HEK293 (cell line): ENCODE measurements around the gene RPS6KA1.

Experiments
- CTCF ChIA-PET: fragments of 350-600 bp; formaldehyde crosslinking; extraction: SDS; loops from one replicate; lab custom pipeline; 2021; ENCODE audit warnings: antibody characterized with exemption; lab: Yijun Ruan, JAX
- POLR2A ChIA-PET: fragments of 300-600 bp; formaldehyde crosslinking; extraction: SDS; loops from one replicate; lab custom pipeline; 2020; ENCODE audit warnings: antibody characterized with exemption, inconsistent platforms; lab: Yijun Ruan, JAX
- H3K27ac ChIP-seq: fragments of 200-500 bp; sonication (Bioruptor generic); 2 replicates; pipeline ENCODE4 v1.5.1; 2014; ENCODE audit warnings: low read depth, low read length, control low read depth, inconsistent platforms; ENCODE audit errors: extremely low read depth
- H3K36me3 ChIP-seq, 2 experiments: fragments of 200-500 bp in 1 of 2; sonication (Bioruptor generic) in 1 of 2; 1 replicate in 1 of 2; 2 replicates in 1 of 2; pipeline ENCODE4 v1.5.1; 2014 to 2017; ENCODE audit warnings: inconsistent platforms in 2 of 2, low read length in 2 of 2; ENCODE audit not compliant: control insufficient read depth in 2 of 2, insufficient read depth in 1 of 2
- H3K4me1 ChIP-seq: fragments of 200-500 bp; sonication (Bioruptor generic); 2 replicates; pipeline ENCODE4 v1.5.1; 2014; ENCODE audit warnings: mild to moderate bottlenecking, low read length, inconsistent platforms; ENCODE audit not compliant: control insufficient read depth, insufficient read depth
- H3K4me3 ChIP-seq: 2 replicates; pipeline ENCODE4 v1.5.1; 2011; ENCODE audit warnings: low read depth, mild to moderate bottlenecking, control low read depth, low read length, moderate library complexity
- H3K9me3 ChIP-seq: fragments of 200-500 bp; sonication (Bioruptor generic); 2 replicates; pipeline ENCODE4 v1.5.1; 2014; ENCODE audit warnings: low read depth, low read length, inconsistent platforms; ENCODE audit not compliant: control insufficient read depth, insufficient read depth
- CTCF ChIP-seq: fragments of 450-650 bp; formaldehyde crosslinking; IDR thresholded peaks from 2 replicates; pipeline ENCODE4 v1.5.1; 2016; ENCODE audit warnings: missing biosample characterization, missing genetic modification characterization
- IKZF3 ChIP-seq: fragments of 450-650 bp; IDR thresholded peaks from 2 replicates; pipeline ENCODE4 v1.5.0; 2018; ENCODE audit warnings: missing biosample characterization, mild to moderate bottlenecking, missing genetic modification characterization, moderate library complexity
- KLF9 ChIP-seq: fragments of 450-650 bp; formaldehyde crosslinking; IDR thresholded peaks from 2 replicates; pipeline ENCODE4 v1.5.1; 2016; ENCODE audit warnings: missing biosample characterization, missing genetic modification characterization, low read depth
- MEIS1 ChIP-seq: sonication (generic); formaldehyde crosslinking; IDR thresholded peaks from 2 replicates; pipeline ENCODE4 v1.8.1; 2022; ENCODE audit warnings: missing genetic modification reagents, mild to moderate bottlenecking, borderline replicate concordance
- MZF1 ChIP-seq: fragments of 450-650 bp; formaldehyde crosslinking; IDR thresholded peaks from 2 replicates; pipeline ENCODE4 v1.5.1; 2017; ENCODE audit warnings: missing biosample characterization, missing genetic modification characterization, borderline replicate concordance
- REST ChIP-seq: fragments of 450-650 bp; formaldehyde crosslinking; IDR thresholded peaks from 2 replicates; pipeline ENCODE4 v1.5.1; 2016; ENCODE audit warnings: missing biosample characterization, missing genetic modification characterization
- SCRT2 ChIP-seq: fragments of 450-650 bp; formaldehyde crosslinking; IDR thresholded peaks from 2 replicates; pipeline ENCODE4 v1.5.1; 2016; ENCODE audit warnings: missing biosample characterization, missing genetic modification characterization
- ZBTB26 ChIP-seq: fragments of 450-650 bp; formaldehyde crosslinking; optimal IDR thresholded peaks from 2 replicates; pipeline ENCODE3; 2016; ENCODE audit warnings: missing biosample characterization, mild to moderate bottlenecking, missing genetic modification characterization
- ZNF140 ChIP-seq: fragments of 450-650 bp; formaldehyde crosslinking; IDR thresholded peaks from 2 replicates; pipeline ENCODE4 v1.5.1; 2016; ENCODE audit warnings: missing biosample characterization, missing genetic modification characterization
- ZNF274 ChIP-seq, 2 experiments: fragments of 200-500 bp in 1 of 2; fragments of 450-650 bp in 1 of 2; sonication (Bioruptor generic) in 1 of 2; formaldehyde crosslinking in 1 of 2; IDR thresholded peaks; 2 replicates each; pipeline versions ENCODE4 v1.5.1 to v1.6.1; 2014 to 2016; ENCODE audit warnings: borderline replicate concordance in 1 of 2, inconsistent platforms in 1 of 2, low read length in 1 of 2, missing biosample characterization in 1 of 2, missing genetic modification characterization in 1 of 2
- ZNF398 ChIP-seq: fragments of 450-650 bp; formaldehyde crosslinking; IDR thresholded peaks from 2 replicates; pipeline ENCODE4 v1.5.1; 2017; ENCODE audit warnings: missing biosample characterization, missing genetic modification characterization
- ZNF449 ChIP-seq: fragments of 450-650 bp; formaldehyde crosslinking; IDR thresholded peaks from 2 replicates; pipeline ENCODE4 v1.5.1; 2017; ENCODE audit warnings: missing biosample characterization, mild to moderate bottlenecking, missing genetic modification characterization, moderate library complexity
- ZNF501 ChIP-seq: fragments of 450-650 bp; formaldehyde crosslinking; IDR thresholded peaks from 2 replicates; pipeline ENCODE4 v1.5.1; 2016; ENCODE audit warnings: missing biosample characterization, missing genetic modification characterization
- ZNF544 ChIP-seq: fragments of 450-650 bp; formaldehyde crosslinking; IDR thresholded peaks from 2 replicates; pipeline ENCODE4 v1.5.0; 2017; ENCODE audit warnings: missing biosample characterization, missing genetic modification characterization
- ZNF548 ChIP-seq: fragments of 450-650 bp; formaldehyde crosslinking; IDR thresholded peaks from 2 replicates; pipeline ENCODE4 v1.5.1; 2016; ENCODE audit warnings: missing biosample characterization, missing genetic modification characterization
- ZNF610 ChIP-seq: fragments of 450-650 bp; formaldehyde crosslinking; IDR thresholded peaks from 2 replicates; pipeline ENCODE4 v1.5.1; 2016; ENCODE audit warnings: missing biosample characterization, missing genetic modification characterization, borderline replicate concordance
- ZNF623 ChIP-seq: fragments of 450-650 bp; formaldehyde crosslinking; IDR thresholded peaks from 2 replicates; pipeline ENCODE4 v1.5.1; 2016; ENCODE audit warnings: missing biosample characterization, missing genetic modification characterization
- ZNF664 ChIP-seq: fragments of 450-650 bp; formaldehyde crosslinking; IDR thresholded peaks from 2 replicates; pipeline ENCODE4 v1.5.1; 2016; ENCODE audit warnings: missing biosample characterization, missing genetic modification characterization
- ZNF843 ChIP-seq: fragments of 450-650 bp; formaldehyde crosslinking; IDR thresholded peaks from 2 replicates; pipeline ENCODE4 v1.5.1; 2016; ENCODE audit warnings: missing biosample characterization, missing genetic modification characterization

RPS6KA1 gene

GRCh38 chr1:26537951-26538352 lies 8.4 kb downstream of the RPS6KA1 start:
- TF ChIP-seq ZNF544: no peak
- no peak for TF ChIP-seq ZNF398
- peak; percentile 35; the same call in 1 of the 2 replicates for TF ChIP-seq CTCF (tag by site-specific recombination)
- no peak for TF ChIP-seq ZNF274 (IDR thresholded peaks at IDR 0.05; ENCODE audit: low read length)
- TF ChIP-seq ZNF274 (tag by site-specific recombination; IDR thresholded peaks at IDR 0.05; ENCODE audit: borderline replicate concordance): no peak
- POLR2A ChIA-PET: interaction anchor here (1.0 to 1.5 kb wide), 2 partner anchors 13 to 37 kb away, joined by 4 to 8 read pairs; no protein-coding TSS in a partner anchor
- CTCF ChIA-PET: interaction anchor here (0.6 to 4.1 kb wide), 23 partner anchors 11 to 348 kb away, joined by 3 to 37 read pairs (median 5); no protein-coding TSS in a partner anchor
- H3K9me3 ChIP-seq: no peaks in the 10 kb centered on the region
- H3K4me3 ChIP-seq: no peak overlapping the region
- H3K27ac ChIP-seq: no peak overlapping the region
- H3K4me1 ChIP-seq: no peaks in the 10 kb centered on the region
- peaks cover 0 to 36% of the 10 kb centered on the region in 2 experiments; a peak in 1 of 3 replicates for H3K36me3 ChIP-seq

- H3K27ac ChIP-seq: no peak overlapping the region
- H3K36me3 ChIP-seq: peaks cover 0 to 36% of the 10 kb centered on the region in 2 experiments; a peak in 1 of 3 replicates
- no peaks in the 10 kb centered on the region for H3K4me1 ChIP-seq
- H3K4me3 ChIP-seq: no peak overlapping the region
- ChIA-PET POLR2A (interaction anchor here (0.5 to 1.5 kb wide), 4 partner anchors 9 to 482 kb away, joined by 3 to 8 read pairs (median 4); no protein-coding TSS in a partner anchor), CTCF (interaction anchor here (0.6 to 4.1 kb wide), 29 partner anchors 10 to 350 kb away, joined by 3 to 37 read pairs (median 5); partner anchors contain the start of gene RPS6KA1)
- H3K9me3 ChIP-seq: no peaks in the 10 kb centered on the region
- TF ChIP-seq ZNF610: no peak
- TF ChIP-seq IKZF3 (tag by site-specific recombination): no peak
- TF ChIP-seq ZNF623 (tag by site-specific recombination): 0 out of 2 replicates have a peak, but pooled peaks have one; percentile 19
- TF ChIP-seq SCRT2: no peak
- no peak for TF ChIP-seq ZNF548 (tag by site-specific recombination)
- no peak for TF ChIP-seq ZNF843 (tag by site-specific recombination)
- no peak for TF ChIP-seq ZNF664 (tag by site-specific recombination)
- no peak for TF ChIP-seq REST (tag by site-specific recombination)
- no peak for TF ChIP-seq ZBTB26 (tag by site-specific recombination)
- no peak for TF ChIP-seq MEIS1 (CRISPR knock-in tag)
- TF ChIP-seq KLF9: no peak
- no peak for TF ChIP-seq ZNF449
- no peak for TF ChIP-seq ZNF501 (tag by site-specific recombination)
- no peak for TF ChIP-seq MZF1 (tag by site-specific recombination)
- no peak for TF ChIP-seq ZNF140 (tag by site-specific recombination)
- TF ChIP-seq CTCF (tag by site-specific recombination): peak; percentile 48; the same call in 1 of the 2 replicates
Observed at GRCh38 chr1:26538480-26539412, 9.2 kb downstream of the RPS6KA1 start.
